ENCODE measurements around the gene HEXB. TPM values are rescaled to one million over a fixed set of nuclear protein-coding genes. Genes with fewer than 3 reads are reported as not detected.

HEXB gene
- total RNA-seq, 1 experiment from 2014 or later, result 65.3 TPM

DNA sequence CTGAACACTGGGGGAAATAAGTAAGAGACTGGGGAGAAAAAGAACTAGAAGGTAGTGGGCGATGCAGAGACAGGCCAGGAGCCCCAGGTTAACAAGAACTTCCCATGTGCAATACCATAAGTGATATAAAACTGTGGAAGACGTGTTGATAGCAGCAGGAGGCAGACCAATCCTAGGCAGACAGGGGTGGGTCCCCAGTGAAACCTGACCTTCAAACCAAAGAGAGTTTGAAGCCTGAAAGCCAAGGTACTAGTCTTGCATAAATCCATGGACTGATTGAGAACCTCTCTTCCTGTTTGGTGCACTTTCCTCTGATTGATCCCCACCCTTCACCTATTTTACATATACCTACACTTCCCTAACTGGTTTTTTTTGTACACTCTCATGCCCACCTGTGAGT lies 15.2 kb upstream of the HEXB start:
- CTCF ChIA-PET, result no interaction called here

DNA sequence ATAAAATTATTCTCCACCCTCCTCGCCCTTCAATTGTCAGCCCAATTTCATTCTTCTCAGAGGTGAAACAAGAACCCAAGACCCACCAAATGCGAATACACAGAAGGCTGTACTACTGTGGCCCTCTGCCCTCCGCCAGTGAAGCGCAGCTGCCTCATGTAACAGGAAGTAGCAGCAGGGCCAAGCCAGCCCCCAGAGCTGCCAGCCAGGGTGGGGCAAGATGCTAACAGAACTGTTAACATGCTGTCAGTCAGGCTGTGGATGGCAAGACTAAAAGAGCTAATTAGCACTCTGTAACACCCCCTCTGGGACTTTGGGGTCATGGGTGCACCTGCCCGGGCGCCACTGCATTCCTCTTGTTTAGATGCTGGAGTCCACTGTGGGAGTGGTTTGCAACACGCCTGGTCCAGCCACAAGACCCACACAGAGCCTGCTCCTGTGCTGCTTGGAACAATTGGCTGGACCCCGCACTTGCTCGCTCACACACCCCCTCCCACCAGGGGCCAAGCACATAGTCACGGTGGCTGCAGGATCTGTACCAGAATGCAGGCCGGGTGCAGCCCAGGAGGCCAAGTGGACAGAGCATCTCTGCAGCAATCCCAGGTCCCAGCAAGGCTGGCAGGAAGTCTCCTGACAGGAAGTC lies 14.5 kb upstream of the HEXB start:
- BruUV-seq (replicated peaks), result no TSS peak
- Histone ChIP-seq H3K27ac (ENCODE audit: low read depth, low read length, poor library complexity, severe bottlenecking) (no peak overlapping the region), H3K27me3 (replicated peaks; ENCODE audit: insufficient read depth, low read depth, low read length, poor library complexity) (peaks cover 16% of the 10 kb centered on the region), H3K36me3 (ENCODE audit: insufficient read depth, low read length, poor library complexity, severe bottlenecking) (no peaks in the 10 kb centered on the region), H3K4me3 (ENCODE audit: low read depth, low read length, poor library complexity, severe bottlenecking) (no peak overlapping the region), H3K4me1 (ENCODE audit: insufficient read depth, low read length, poor library complexity, severe bottlenecking) (no peaks in the 10 kb centered on the region), H3K9me3 (ENCODE audit: low read depth, low read length, poor library complexity, severe bottlenecking) (no peaks in the 10 kb centered on the region)
- intact Hi-C loops (cut with micrococcal nuclease; ENCODE audit: unreplicated experiment), result loop anchor here (10.0 kb wide), 3 partner anchors 384 to 1584 kb away; partner anchors contain the start of gene GCNT4
- CTCF ChIA-PET, result no interaction called here
- POLR2A ChIA-PET (ENCODE audit: low non-redundant PET), result no interaction called here
- no peak for DNase-seq (ENCODE audit: low spot score)
- TF ChIP-seq, protein P1, sequence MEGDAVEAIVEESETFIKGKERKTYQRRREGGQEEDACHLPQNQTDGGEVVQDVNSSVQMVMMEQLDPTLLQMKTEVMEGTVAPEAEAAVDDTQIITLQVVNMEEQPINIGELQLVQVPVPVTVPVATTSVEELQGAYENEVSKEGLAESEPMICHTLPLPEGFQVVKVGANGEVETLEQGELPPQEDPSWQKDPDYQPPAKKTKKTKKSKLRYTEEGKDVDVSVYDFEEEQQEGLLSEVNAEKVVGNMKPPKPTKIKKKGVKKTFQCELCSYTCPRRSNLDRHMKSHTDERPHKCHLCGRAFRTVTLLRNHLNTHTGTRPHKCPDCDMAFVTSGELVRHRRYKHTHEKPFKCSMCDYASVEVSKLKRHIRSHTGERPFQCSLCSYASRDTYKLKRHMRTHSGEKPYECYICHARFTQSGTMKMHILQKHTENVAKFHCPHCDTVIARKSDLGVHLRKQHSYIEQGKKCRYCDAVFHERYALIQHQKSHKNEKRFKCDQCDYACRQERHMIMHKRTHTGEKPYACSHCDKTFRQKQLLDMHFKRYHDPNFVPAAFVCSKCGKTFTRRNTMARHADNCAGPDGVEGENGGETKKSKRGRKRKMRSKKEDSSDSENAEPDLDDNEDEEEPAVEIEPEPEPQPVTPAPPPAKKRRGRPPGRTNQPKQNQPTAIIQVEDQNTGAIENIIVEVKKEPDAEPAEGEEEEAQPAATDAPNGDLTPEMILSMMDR (conservative IDR thresholded peaks at IDR 0.05; ENCODE audit: low read depth, low read length), result no peak
- no peak for TF ChIP-seq EZH2 (IDR thresholded peaks at IDR 0.05; ENCODE audit: borderline replicate concordance, low read depth, low read length, poor library complexity, severe bottlenecking)

More for the DNA sequence above, 15.2 kb upstream of the HEXB start:
- Histone ChIP-seq H3K4me3 (ENCODE audit: low read depth, low read length, poor library complexity, severe bottlenecking) (no peak overlapping the region), H3K27me3 (replicated peaks; ENCODE audit: insufficient read depth, low read depth, low read length, poor library complexity) (peaks cover 22% of the 10 kb centered on the region), H3K9me3 (ENCODE audit: low read depth, low read length, poor library complexity, severe bottlenecking) (no peaks in the 10 kb centered on the region), H3K27ac (ENCODE audit: low read depth, low read length, poor library complexity, severe bottlenecking) (no peak overlapping the region), H3K36me3 (ENCODE audit: insufficient read depth, low read length, poor library complexity, severe bottlenecking) (no peaks in the 10 kb centered on the region), H3K4me1 (ENCODE audit: insufficient read depth, low read length, poor library complexity, severe bottlenecking) (no peaks in the 10 kb centered on the region)
- POLR2A ChIA-PET (ENCODE audit: low non-redundant PET), result no interaction called here
- TF ChIP-seq, protein P1 (conservative IDR thresholded peaks at IDR 0.05; ENCODE audit: low read depth, low read length), result no peak
- TF ChIP-seq EZH2 (IDR thresholded peaks at IDR 0.05; ENCODE audit: borderline replicate concordance, low read depth, low read length, poor library complexity, severe bottlenecking), result no peak
- no TSS peak for BruUV-seq (replicated peaks)
- intact Hi-C loops (cut with micrococcal nuclease; ENCODE audit: unreplicated experiment), result loop anchor here (10.0 kb wide), 3 partner anchors 385 to 1585 kb away; partner anchors contain the start of gene GCNT4
- no peak for DNase-seq (ENCODE audit: low spot score)

DNA sequence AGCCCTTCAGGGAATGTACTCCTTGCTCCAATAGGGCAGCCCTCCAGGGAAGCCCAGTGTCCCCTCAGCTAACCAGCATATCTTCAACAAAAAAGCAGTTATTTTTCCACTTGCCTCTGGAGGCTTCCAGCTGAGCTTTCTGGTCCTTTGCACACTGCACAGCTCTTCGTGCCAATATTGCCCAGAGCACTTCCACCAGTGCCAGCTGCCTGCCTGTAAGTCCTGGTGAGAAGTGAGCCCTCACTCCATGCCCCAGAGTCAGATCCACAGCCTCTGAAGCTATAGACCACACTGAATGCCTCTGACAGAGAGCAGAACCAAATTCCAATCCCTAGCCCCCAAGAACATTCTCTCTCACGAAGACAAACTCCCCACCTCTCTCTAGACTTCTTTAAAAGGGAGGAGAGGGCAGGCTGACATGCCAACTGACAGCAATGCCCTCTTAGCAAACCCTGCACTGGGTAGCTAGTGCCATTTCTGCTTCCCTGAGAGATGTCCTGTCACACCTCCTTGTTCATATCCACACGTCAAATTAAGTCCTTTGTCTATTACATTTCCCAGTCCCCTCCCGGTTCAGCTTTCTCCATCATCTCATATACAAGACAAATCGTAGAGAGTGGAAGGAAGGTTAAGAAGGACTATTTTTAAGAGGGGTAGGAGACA lies 12.7 kb upstream of the HEXB start:
- H3K27ac ChIP-seq (ENCODE audit: low read depth, low read length, poor library complexity, severe bottlenecking), result no peak overlapping the region
- intact Hi-C loops (cut with micrococcal nuclease; ENCODE audit: unreplicated experiment), result loop anchor here (10.0 kb wide), 3 partner anchors 382 to 1582 kb away; partner anchors contain the start of gene GCNT4
- no peak for TF ChIP-seq EZH2 (IDR thresholded peaks at IDR 0.05; ENCODE audit: borderline replicate concordance, low read depth, low read length, poor library complexity, severe bottlenecking)
- TF ChIP-seq, protein P1 (conservative IDR thresholded peaks at IDR 0.05; ENCODE audit: low read depth, low read length), result no peak
- no peaks in the 10 kb centered on the region for H3K36me3 ChIP-seq (ENCODE audit: insufficient read depth, low read length, poor library complexity, severe bottlenecking)
- peaks cover 16% of the 10 kb centered on the region for H3K27me3 ChIP-seq (replicated peaks; ENCODE audit: insufficient read depth, low read depth, low read length, poor library complexity)
- POLR2A ChIA-PET (ENCODE audit: low non-redundant PET), result no interaction called here
- DNase-seq (ENCODE audit: low spot score), result no peak
- no peaks in the 10 kb centered on the region for H3K4me1 ChIP-seq (ENCODE audit: insufficient read depth, low read length, poor library complexity, severe bottlenecking)
- no TSS peak for BruUV-seq (replicated peaks)
- CTCF ChIA-PET, result no interaction called here
- H3K9me3 ChIP-seq (ENCODE audit: low read depth, low read length, poor library complexity, severe bottlenecking), result no peaks in the 10 kb centered on the region
- H3K4me3 ChIP-seq (ENCODE audit: low read depth, low read length, poor library complexity, severe bottlenecking), result no peak overlapping the region
